SJSA1 (cell line): ENCODE results near the gene IPO5. TPM values are rescaled to one million over a fixed set of nuclear protein-coding genes. Genes with fewer than 3 reads are reported as not detected.
A peak's percentile ranks its signal among the peaks of the same experiment; 100 is the strongest.

Source experiments
- DNase-seq, 2 experiments: peaks; one replicate each; pipeline ENCODE4 v3.0.0-alpha.2; 2015 to 2020; ENCODE audit warnings: low spot score in 2 of 2, low read depth in 1 of 2
- H3K27ac ChIP-seq: fragments of 250-450 bp; sonication (Bioruptor Pico); 2 replicates; pipeline ENCODE4 v1.5.1; 2020; ENCODE audit warnings: mild to moderate bottlenecking, moderate library complexity
- H3K27me3 ChIP-seq: fragments of 250-450 bp; sonication (Bioruptor Pico); replicated peaks from 2 replicates; pipeline ENCODE4 v1.5.1; 2020; ENCODE audit warnings: mild to moderate bottlenecking, moderate library complexity
- H3K36me3 ChIP-seq: fragments of 250-450 bp; sonication (Bioruptor Pico); 2 replicates; pipeline ENCODE4 v1.5.1; 2020; ENCODE audit warnings: mild to moderate bottlenecking
- H3K4me1 ChIP-seq: fragments of 250-450 bp; sonication (Bioruptor Pico); replicated peaks from 2 replicates; pipeline ENCODE4 v1.6.1; 2021; ENCODE audit warnings: mild to moderate bottlenecking
- H3K4me3 ChIP-seq: fragments of 250-450 bp; sonication (Bioruptor Pico); 2 replicates; pipeline ENCODE4 v1.5.1; 2020; ENCODE audit warnings: mild to moderate bottlenecking
- H3K9me3 ChIP-seq: fragments of 250-450 bp; sonication (Bioruptor Pico); replicated peaks from 2 replicates; pipeline ENCODE4 v1.5.1; 2020; ENCODE audit warnings: mild to moderate bottlenecking
- total RNA-seq: library from RNA; depleted of rRNA; stranded (reverse); fragments of >200 nt; shearing (Covaris generic); gene quantifications from 2 replicates; pipeline ENCODE4 v1.2.3, GENCODE V29; 2014; rRNA removed

IPO5 gene
- total RNA-seq = 111 and 146 TPM in 2 replicates

GRCh38 chr13:97953376-97953970 is at the start of gene IPO5:
TSS of gene IPO5 (plus strand) at chr13:97953675. CDS start at chr13:97976697, 23,022 bp downstream.
- Histone ChIP-seq H3K36me3 (peaks cover 21% of the 10 kb centered on the region), H3K4me3 (no peak within 1 kb of the TSS), H3K4me1 (peaks cover 27% of the 10 kb centered on the region), H3K27ac (0 out of 2 replicates have a peak within 1 kb of the TSS, but pooled peaks have one; percentile 0), H3K9me3 (no peaks in the 10 kb centered on the region; the same call in 1 of the 2 replicates), H3K27me3 (no peaks in the 10 kb centered on the region)
- DNase-seq = peak; percentile 55 to 73

DNA sequence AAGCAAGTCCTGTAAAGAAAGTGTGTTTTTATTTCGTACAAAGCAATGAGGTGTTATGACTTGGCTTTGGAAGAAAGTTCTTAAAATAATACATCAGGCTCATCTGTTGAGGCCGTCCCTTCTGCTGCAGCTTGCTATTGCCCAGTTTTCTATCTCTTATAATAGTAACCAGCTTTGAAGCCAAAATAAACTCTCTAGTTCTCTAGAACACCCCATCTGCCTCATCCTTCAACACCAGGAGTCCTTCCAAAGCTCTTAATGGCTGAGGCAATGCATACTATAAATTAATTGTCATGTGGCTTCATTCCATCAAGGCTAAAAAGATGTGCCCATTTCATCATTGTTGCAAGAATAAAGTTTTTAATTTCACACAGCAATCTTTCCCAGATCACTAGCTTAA is 49.4 kb upstream of the IPO5 start:
- no peak overlapping the region for H3K27ac ChIP-seq
- no peak for DNase-seq
- no peaks in the 10 kb centered on the region for H3K36me3 ChIP-seq
- no peaks in the 10 kb centered on the region for H3K9me3 ChIP-seq
- H3K27me3 ChIP-seq = no peaks in the 10 kb centered on the region
- no peaks in the 10 kb centered on the region for H3K4me1 ChIP-seq
- H3K4me3 ChIP-seq = no peak overlapping the region

DNA sequence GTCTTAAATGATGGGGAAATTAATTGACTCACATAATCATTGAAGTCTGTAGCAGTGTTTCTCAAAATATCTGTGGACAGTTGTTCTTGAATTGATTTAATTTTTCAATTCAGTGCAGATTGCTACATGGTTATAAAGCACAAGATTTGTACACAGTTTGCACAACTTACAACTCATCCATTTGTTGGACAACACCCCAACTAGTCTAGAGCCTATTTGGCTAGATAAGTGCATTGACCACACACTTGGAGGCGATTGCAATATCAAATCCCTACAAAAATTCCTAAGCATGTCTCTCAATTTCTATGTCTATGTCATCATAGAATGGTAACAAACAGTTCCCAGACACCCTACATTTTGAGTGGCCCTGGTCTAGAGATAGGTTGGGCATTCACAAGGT is 48.0 kb upstream of the IPO5 start:
- Histone ChIP-seq H3K27me3 (no peaks in the 10 kb centered on the region), H3K4me3 (no peak overlapping the region), H3K9me3 (no peaks in the 10 kb centered on the region), H3K36me3 (no peaks in the 10 kb centered on the region), H3K27ac (no peak overlapping the region), H3K4me1 (no peaks in the 10 kb centered on the region)
- no peak for DNase-seq

DNA sequence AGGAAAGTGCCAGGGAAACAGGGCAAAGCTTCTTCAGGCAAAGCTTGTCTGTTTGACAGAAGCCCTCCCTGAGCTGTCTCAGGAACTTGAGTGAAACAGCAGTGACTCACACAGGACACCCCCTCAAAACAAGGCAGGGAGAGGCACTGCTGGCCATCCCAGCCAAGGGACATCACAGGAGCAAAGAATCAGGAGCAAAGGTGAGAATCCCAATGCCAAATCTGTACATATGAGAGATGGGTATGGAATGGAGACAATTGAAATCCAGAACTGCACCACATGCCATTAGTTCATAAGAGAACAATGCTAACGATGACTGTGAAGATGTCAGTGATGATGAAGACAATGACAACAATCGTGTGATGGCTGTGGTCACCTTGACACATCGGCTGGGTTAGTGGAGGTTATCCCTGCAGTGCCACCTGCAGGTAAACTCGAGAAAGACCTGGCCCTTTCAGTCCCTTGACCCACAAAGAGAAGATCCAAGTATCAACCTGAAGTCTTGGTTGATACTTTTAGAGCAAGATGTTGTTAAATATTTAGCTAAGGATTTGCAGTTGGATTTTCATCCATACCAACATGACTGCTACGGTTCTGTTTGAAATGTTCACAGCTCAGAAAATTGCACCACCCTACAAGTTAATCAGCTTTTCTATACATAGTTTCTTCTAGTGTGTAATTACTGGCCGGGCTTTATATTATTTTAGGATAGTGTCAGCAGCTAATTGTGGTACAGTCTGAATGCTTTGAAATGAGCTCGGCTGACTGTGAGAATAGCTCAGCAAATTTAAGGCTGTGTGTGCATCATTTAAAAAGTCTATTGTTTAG is 42.0 kb upstream of the IPO5 start:
- Histone ChIP-seq H3K9me3 (no peaks in the 10 kb centered on the region), H3K27ac (peak overlapping the region; percentile 36), H3K4me3 (no peak overlapping the region), H3K27me3 (no peaks in the 10 kb centered on the region), H3K36me3 (no peaks in the 10 kb centered on the region), H3K4me1 (peaks cover 9% of the 10 kb centered on the region)
- peak; percentile 67 to 71 for DNase-seq

GRCh38 chr13:97912139-97912535 is 41.3 kb upstream of the IPO5 start:
- Histone ChIP-seq H3K4me1 (peaks cover 9% of the 10 kb centered on the region), H3K27ac (no peak overlapping the region), H3K4me3 (no peak overlapping the region), H3K27me3 (no peaks in the 10 kb centered on the region), H3K9me3 (no peaks in the 10 kb centered on the region), H3K36me3 (no peaks in the 10 kb centered on the region)
- no peak for DNase-seq

DNA sequence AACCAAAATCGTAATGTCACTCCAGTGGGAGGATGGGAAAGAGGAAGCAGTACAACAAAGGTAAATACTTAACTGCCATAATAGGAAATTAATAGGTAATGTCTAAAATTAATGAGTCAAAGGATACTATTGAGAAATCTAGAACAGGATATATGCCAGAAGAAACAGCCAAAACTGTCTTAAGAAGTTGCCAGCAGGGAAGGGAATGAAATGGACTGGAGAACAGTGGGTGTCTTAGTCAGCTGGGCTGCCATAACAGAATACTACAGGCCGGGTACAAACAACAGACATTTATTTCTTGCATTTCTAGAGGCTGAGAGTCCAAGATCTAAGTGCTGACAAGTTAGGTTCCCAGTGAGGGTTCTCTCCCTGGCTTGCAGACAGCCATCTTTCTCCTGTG is 40.3 kb upstream of the IPO5 start:
- H3K4me3 ChIP-seq = no peak overlapping the region
- H3K27me3 ChIP-seq = no peaks in the 10 kb centered on the region
- no peaks in the 10 kb centered on the region for H3K36me3 ChIP-seq
- H3K27ac ChIP-seq = no peak overlapping the region
- DNase-seq = no peak
- no peaks in the 10 kb centered on the region for H3K9me3 ChIP-seq
- H3K4me1 ChIP-seq = peaks cover 9% of the 10 kb centered on the region

DNA sequence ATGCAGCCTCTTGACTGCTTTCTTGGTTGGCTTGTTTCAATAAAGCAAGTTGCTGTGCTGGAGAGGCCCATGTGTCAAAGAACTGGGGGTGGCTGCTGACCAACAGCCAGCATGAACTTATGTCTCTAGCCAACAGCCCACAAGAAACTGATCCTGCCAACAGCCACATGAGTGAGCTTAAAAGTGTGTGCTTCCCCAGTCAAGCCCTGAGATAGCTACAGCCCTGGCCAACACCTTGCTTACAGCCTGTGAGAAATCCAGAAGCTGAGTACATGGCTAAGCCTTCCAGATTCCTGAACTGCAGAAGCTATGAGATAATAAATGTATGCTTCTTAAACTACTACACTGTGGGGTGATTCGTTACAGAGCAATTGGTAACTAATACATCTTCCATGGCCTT is 38.9 kb upstream of the IPO5 start:
- no peaks in the 10 kb centered on the region for H3K27me3 ChIP-seq
- H3K4me3 ChIP-seq = no peak overlapping the region
- H3K36me3 ChIP-seq = no peaks in the 10 kb centered on the region
- H3K27ac ChIP-seq = no peak overlapping the region
- no peak for DNase-seq
- no peaks in the 10 kb centered on the region for H3K9me3 ChIP-seq
- H3K4me1 ChIP-seq = peaks cover 9% of the 10 kb centered on the region

GRCh38 chr13:97921176-97921816 is 32.2 kb upstream of the IPO5 start:
- Histone ChIP-seq H3K4me1 (no peaks in the 10 kb centered on the region), H3K36me3 (no peaks in the 10 kb centered on the region), H3K27me3 (no peaks in the 10 kb centered on the region), H3K27ac (no peak overlapping the region), H3K4me3 (no peak overlapping the region), H3K9me3 (no peaks in the 10 kb centered on the region)
- DNase-seq = no peak

GRCh38 chr13:97928301-97928700 is 25.2 kb upstream of the IPO5 start:
- Histone ChIP-seq H3K27me3 (no peaks in the 10 kb centered on the region), H3K4me1 (no peaks in the 10 kb centered on the region), H3K4me3 (no peak overlapping the region), H3K9me3 (no peaks in the 10 kb centered on the region), H3K27ac (no peak overlapping the region), H3K36me3 (no peaks in the 10 kb centered on the region)
- DNase-seq = no peak

- no peak for DNase-seq
- Histone ChIP-seq H3K9me3 (no peaks in the 10 kb centered on the region), H3K36me3 (no peaks in the 10 kb centered on the region), H3K27me3 (no peaks in the 10 kb centered on the region), H3K27ac (no peak overlapping the region), H3K4me3 (no peak overlapping the region), H3K4me1 (no peaks in the 10 kb centered on the region)
Observed at GRCh38 chr13:97932036-97932435, 21.4 kb upstream of the IPO5 start.

DNA sequence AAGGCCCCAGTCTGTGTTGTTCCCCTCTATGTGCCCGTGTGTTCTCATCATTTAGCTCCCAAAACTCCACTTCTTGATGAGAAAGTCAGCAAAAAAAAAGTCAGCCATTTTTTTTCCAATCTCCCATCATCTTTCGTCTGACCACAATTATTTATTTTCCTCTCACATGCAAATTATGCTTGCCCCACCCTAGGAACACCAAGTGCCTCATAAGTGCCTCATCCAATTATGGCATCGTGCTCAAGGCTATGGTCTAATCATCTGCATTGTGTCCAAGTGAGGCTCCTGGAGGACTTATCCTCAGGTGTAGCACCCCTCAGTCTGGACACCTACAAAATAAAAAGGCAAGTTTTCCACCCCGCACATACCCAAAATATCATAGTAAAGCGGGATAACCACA is 20.8 kb upstream of the IPO5 start:
- Histone ChIP-seq H3K27me3 (no peaks in the 10 kb centered on the region), H3K27ac (no peak overlapping the region), H3K36me3 (no peaks in the 10 kb centered on the region), H3K4me1 (no peaks in the 10 kb centered on the region), H3K9me3 (no peaks in the 10 kb centered on the region), H3K4me3 (no peak overlapping the region)
- DNase-seq = no peak

- peaks cover 4% of the 10 kb centered on the region; the same call in 1 of the 2 replicates for H3K4me1 ChIP-seq
- DNase-seq = no peak
- H3K27ac ChIP-seq = no peak overlapping the region
- no peak overlapping the region for H3K4me3 ChIP-seq
- H3K9me3 ChIP-seq = no peaks in the 10 kb centered on the region
- H3K27me3 ChIP-seq = no peaks in the 10 kb centered on the region
- peaks cover 4% of the 10 kb centered on the region; the same call in 1 of the 2 replicates for H3K36me3 ChIP-seq
Observed at GRCh38 chr13:97933776-97934175, 19.7 kb upstream of the IPO5 start.

GRCh38 chr13:97934590-97934989 is 18.9 kb upstream of the IPO5 start:
- no peaks in the 10 kb centered on the region for H3K9me3 ChIP-seq
- H3K36me3 ChIP-seq = peaks cover 8% of the 10 kb centered on the region; the same call in 1 of the 2 replicates
- peaks cover 4% of the 10 kb centered on the region; the same call in 1 of the 2 replicates for H3K4me1 ChIP-seq
- H3K4me3 ChIP-seq = no peak overlapping the region
- no peak overlapping the region for H3K27ac ChIP-seq
- no peak for DNase-seq
- H3K27me3 ChIP-seq = no peaks in the 10 kb centered on the region

GRCh38 chr13:97935071-97935470 is 18.4 kb upstream of the IPO5 start:
- H3K4me1 ChIP-seq = peaks cover 4% of the 10 kb centered on the region; the same call in 1 of the 2 replicates
- no peaks in the 10 kb centered on the region for H3K27me3 ChIP-seq
- H3K27ac ChIP-seq = no peak overlapping the region
- no peak overlapping the region for H3K4me3 ChIP-seq
- peaks cover 8% of the 10 kb centered on the region; the same call in 1 of the 2 replicates for H3K36me3 ChIP-seq
- no peaks in the 10 kb centered on the region for H3K9me3 ChIP-seq
- DNase-seq = no peak
